Measurements from ENCODE around the gene POLE3.
"Not testable (repeated sequence)": the region's sequence is repeated elsewhere in the genome, so short reads cannot be mapped to it uniquely, and the experiment has no call there.

Gene POLE3

GRCh38 chr9:113444736-113445135, 34.3 kb upstream of the POLE3 start:
- Histone ChIP-seq H3K36me3 (ENCODE audit: control insufficient read depth in 4 of 4, insufficient read depth in 4 of 4, low read length in 3 of 4) (peaks cover 0 to 23% (median 5%) of the 10 kb centered on the region in 4 experiments), H3K9me3 (ENCODE audit: control extremely low read depth in 1 of 5, control insufficient read depth in 4 of 5, insufficient read depth in 2 of 5, low read depth in 1 of 5, low read length in 4 of 5) (no peaks in the 10 kb centered on the region), H3K4me1 (ENCODE audit: control extremely low read depth in 1 of 4, control insufficient read depth in 4 of 4, insufficient read depth in 4 of 4, low read length in 3 of 4) (peaks cover 4 to 18% (median 16%) of the 10 kb centered on the region in 4 experiments), H3K4me3 (ENCODE audit: control insufficient read depth in 1 of 7, extremely low read depth in 1 of 7, insufficient read depth in 4 of 7, low read depth in 2 of 7, low read length in 6 of 7) (no peak overlapping the region), H3K27ac (ENCODE audit: insufficient read depth in 1 of 2, low read depth in 1 of 2, low read length in 2 of 2, poor library complexity in 1 of 2, severe bottlenecking in 2 of 2) (peak overlapping the region; percentile 52 to 80), H3K27me3 (replicated peaks in 2 of 5; ENCODE audit: control insufficient read depth in 4 of 5, insufficient read depth in 5 of 5, low read length in 4 of 5) (no peaks in the 10 kb centered on the region)
- POLR2A ChIA-PET, result no interaction called here
- no CpG with 5 or more reads among the region's 2 CpGs for WGBS (ENCODE audit: insufficient coverage)
- CTCF ChIA-PET, result interaction anchor here (0.7 to 8.7 kb wide), 9 partner anchors 10 to 211 kb away, joined by 3 to 100 read pairs (median 6); partner anchors contain the start of gene ALAD
- peak; percentile 34 to 95 (median 91) for DNase-seq

- H3K27ac ChIP-seq (ENCODE audit: insufficient read depth in 1 of 2, low read depth in 1 of 2, low read length in 2 of 2, poor library complexity in 1 of 2, severe bottlenecking in 2 of 2); H3K4me1 ChIP-seq (ENCODE audit: control extremely low read depth in 1 of 4, control insufficient read depth in 4 of 4, insufficient read depth in 4 of 4, low read length in 3 of 4); H3K27me3 ChIP-seq (replicated peaks in 2 of 5; ENCODE audit: control insufficient read depth in 4 of 5, insufficient read depth in 5 of 5, low read length in 4 of 5); H3K9me3 ChIP-seq (ENCODE audit: control extremely low read depth in 1 of 5, control insufficient read depth in 4 of 5, insufficient read depth in 2 of 5, low read depth in 1 of 5, low read length in 4 of 5); CTCF ChIA-PET; DNase-seq; H3K4me3 ChIP-seq (ENCODE audit: control insufficient read depth in 1 of 7, extremely low read depth in 1 of 7, insufficient read depth in 4 of 7, low read depth in 2 of 7, low read length in 6 of 7); POLR2A ChIA-PET: not testable (repeated sequence)
- no CpG with 5 or more reads among the region's 1 CpG for WGBS (ENCODE audit: insufficient coverage)
- peaks cover 3 to 37% (median 10%) of the 10 kb centered on the region in 4 experiments for H3K36me3 ChIP-seq (ENCODE audit: control insufficient read depth in 4 of 4, insufficient read depth in 4 of 4, low read length in 3 of 4)
These were observed 27.2 kb upstream of the POLE3 start for GRCh38 chr9:113437716-113438115.

GRCh38 chr9:113436728-113437515, 26.4 kb upstream of the POLE3 start:
- 92% methylated on average over 3 of the region's 4 CpGs for WGBS (ENCODE audit: insufficient coverage)
- ChIA-PET CTCF (no interaction called here), POLR2A (no interaction called here)
- Histone ChIP-seq H3K27ac (ENCODE audit: insufficient read depth in 1 of 2, low read depth in 1 of 2, low read length in 2 of 2, poor library complexity in 1 of 2, severe bottlenecking in 2 of 2) (no peak overlapping the region), H3K27me3 (replicated peaks in 2 of 5; ENCODE audit: control insufficient read depth in 4 of 5, insufficient read depth in 5 of 5, low read length in 4 of 5) (no peaks in the 10 kb centered on the region), H3K4me1 (ENCODE audit: control extremely low read depth in 1 of 4, control insufficient read depth in 4 of 4, insufficient read depth in 4 of 4, low read length in 3 of 4) (no peaks in the 10 kb centered on the region), H3K9me3 (ENCODE audit: control extremely low read depth in 1 of 5, control insufficient read depth in 4 of 5, insufficient read depth in 2 of 5, low read depth in 1 of 5, low read length in 4 of 5) (no peaks in the 10 kb centered on the region), H3K36me3 (ENCODE audit: control insufficient read depth in 4 of 4, insufficient read depth in 4 of 4, low read length in 3 of 4) (peaks cover 3 to 43% (median 10%) of the 10 kb centered on the region in 4 experiments), H3K4me3 (ENCODE audit: control insufficient read depth in 1 of 7, extremely low read depth in 1 of 7, insufficient read depth in 4 of 7, low read depth in 2 of 7, low read length in 6 of 7) (no peak overlapping the region)
- DNase-seq, result no peak

GRCh38 chr9:113431191-113431590, 20.7 kb upstream of the POLE3 start:
- no peaks in the 10 kb centered on the region for H3K9me3 ChIP-seq (ENCODE audit: control extremely low read depth in 1 of 5, control insufficient read depth in 4 of 5, insufficient read depth in 2 of 5, low read depth in 1 of 5, low read length in 4 of 5)
- H3K4me1 ChIP-seq (ENCODE audit: control extremely low read depth in 1 of 4, control insufficient read depth in 4 of 4, insufficient read depth in 4 of 4, low read length in 3 of 4), result peaks cover 0 to 19% (median 8%) of the 10 kb centered on the region in 4 experiments
- no peak for DNase-seq
- no peak overlapping the region for H3K4me3 ChIP-seq (ENCODE audit: control insufficient read depth in 1 of 7, extremely low read depth in 1 of 7, insufficient read depth in 4 of 7, low read depth in 2 of 7, low read length in 6 of 7)
- H3K36me3 ChIP-seq (ENCODE audit: control insufficient read depth in 4 of 4, insufficient read depth in 4 of 4, low read length in 3 of 4), result peaks cover 5 to 58% (median 11%) of the 10 kb centered on the region in 4 experiments
- no peak overlapping the region for H3K27ac ChIP-seq (ENCODE audit: insufficient read depth in 1 of 2, low read depth in 1 of 2, low read length in 2 of 2, poor library complexity in 1 of 2, severe bottlenecking in 2 of 2)
- H3K27me3 ChIP-seq (replicated peaks in 2 of 5; ENCODE audit: control insufficient read depth in 4 of 5, insufficient read depth in 5 of 5, low read length in 4 of 5), result no peaks in the 10 kb centered on the region
- ChIA-PET POLR2A (no interaction called here), CTCF (interaction anchor here (1.0 to 1.8 kb wide), 3 partner anchors 12 to 66 kb away, joined by 3 to 8 read pairs (median 3); no protein-coding TSS in a partner anchor)

GRCh38 chr9:113428062-113428615, 17.7 kb upstream of the POLE3 start:
- H3K27ac ChIP-seq (ENCODE audit: insufficient read depth in 1 of 2, low read depth in 1 of 2, low read length in 2 of 2, poor library complexity in 1 of 2, severe bottlenecking in 2 of 2), result no peak overlapping the region
- ChIA-PET CTCF (interaction anchor here (1.0 kb wide), 1 partner anchor 18 kb away, joined by 4 read pairs; no protein-coding TSS in a partner anchor), POLR2A (no interaction called here)
- WGBS (ENCODE audit: insufficient coverage), result 67% methylated on average over 1 of the region's 1 CpG
- peaks cover 5 to 34% (median 10%) of the 10 kb centered on the region in 4 experiments for H3K36me3 ChIP-seq (ENCODE audit: control insufficient read depth in 4 of 4, insufficient read depth in 4 of 4, low read length in 3 of 4)
- no peaks in the 10 kb centered on the region for H3K9me3 ChIP-seq (ENCODE audit: control extremely low read depth in 1 of 5, control insufficient read depth in 4 of 5, insufficient read depth in 2 of 5, low read depth in 1 of 5, low read length in 4 of 5)
- H3K27me3 ChIP-seq (replicated peaks in 2 of 5; ENCODE audit: control insufficient read depth in 4 of 5, insufficient read depth in 5 of 5, low read length in 4 of 5), result no peaks in the 10 kb centered on the region
- no peak for DNase-seq
- peaks cover 4 to 42% (median 25%) of the 10 kb centered on the region in 4 experiments for H3K4me1 ChIP-seq (ENCODE audit: control extremely low read depth in 1 of 4, control insufficient read depth in 4 of 4, insufficient read depth in 4 of 4, low read length in 3 of 4)
- no peak overlapping the region for H3K4me3 ChIP-seq (ENCODE audit: control insufficient read depth in 1 of 7, extremely low read depth in 1 of 7, insufficient read depth in 4 of 7, low read depth in 2 of 7, low read length in 6 of 7)

GRCh38 chr9:113427629-113428028, 17.2 kb upstream of the POLE3 start:
- POLR2A ChIA-PET, result no interaction called here
- WGBS (ENCODE audit: insufficient coverage), result 100% methylated on average over 1 of the region's 2 CpGs
- peaks cover 4 to 42% (median 25%) of the 10 kb centered on the region in 4 experiments for H3K4me1 ChIP-seq (ENCODE audit: control extremely low read depth in 1 of 4, control insufficient read depth in 4 of 4, insufficient read depth in 4 of 4, low read length in 3 of 4)
- peak in 1 of 3 donors; percentile 41 for DNase-seq
- H3K4me3 ChIP-seq (ENCODE audit: control insufficient read depth in 1 of 7, extremely low read depth in 1 of 7, insufficient read depth in 4 of 7, low read depth in 2 of 7, low read length in 6 of 7), result no peak overlapping the region
- no peak overlapping the region for H3K27ac ChIP-seq (ENCODE audit: insufficient read depth in 1 of 2, low read depth in 1 of 2, low read length in 2 of 2, poor library complexity in 1 of 2, severe bottlenecking in 2 of 2)
- H3K27me3 ChIP-seq (replicated peaks in 2 of 5; ENCODE audit: control insufficient read depth in 4 of 5, insufficient read depth in 5 of 5, low read length in 4 of 5), result no peaks in the 10 kb centered on the region
- CTCF ChIA-PET, result interaction anchor here (1.0 kb wide), 1 partner anchor 18 kb away, joined by 4 read pairs; no protein-coding TSS in a partner anchor
- H3K36me3 ChIP-seq (ENCODE audit: control insufficient read depth in 4 of 4, insufficient read depth in 4 of 4, low read length in 3 of 4), result peaks cover 0 to 29% (median 7%) of the 10 kb centered on the region in 4 experiments
- no peaks in the 10 kb centered on the region for H3K9me3 ChIP-seq (ENCODE audit: control extremely low read depth in 1 of 5, control insufficient read depth in 4 of 5, insufficient read depth in 2 of 5, low read depth in 1 of 5, low read length in 4 of 5)

GRCh38 chr9:113426701-113427100, 16.2 kb upstream of the POLE3 start:
- no peaks in the 10 kb centered on the region for H3K9me3 ChIP-seq (ENCODE audit: control extremely low read depth in 1 of 5, control insufficient read depth in 4 of 5, insufficient read depth in 2 of 5, low read depth in 1 of 5, low read length in 4 of 5)
- ChIA-PET CTCF (interaction anchor here (1.0 to 2.3 kb wide), 6 partner anchors 14 to 231 kb away, joined by 3 to 7 read pairs (median 5); no protein-coding TSS in a partner anchor), POLR2A (no interaction called here)
- H3K27me3 ChIP-seq (replicated peaks in 2 of 5; ENCODE audit: control insufficient read depth in 4 of 5, insufficient read depth in 5 of 5, low read length in 4 of 5), result no peaks in the 10 kb centered on the region
- 71% methylated on average over 1 of the region's 1 CpG for WGBS (ENCODE audit: insufficient coverage)
- peaks cover 4 to 42% (median 25%) of the 10 kb centered on the region in 4 experiments for H3K4me1 ChIP-seq (ENCODE audit: control extremely low read depth in 1 of 4, control insufficient read depth in 4 of 4, insufficient read depth in 4 of 4, low read length in 3 of 4)
- no peak for DNase-seq
- H3K27ac ChIP-seq (ENCODE audit: insufficient read depth in 1 of 2, low read depth in 1 of 2, low read length in 2 of 2, poor library complexity in 1 of 2, severe bottlenecking in 2 of 2), result no peak overlapping the region
- peaks cover 0 to 24% (median 7%) of the 10 kb centered on the region in 4 experiments for H3K36me3 ChIP-seq (ENCODE audit: control insufficient read depth in 4 of 4, insufficient read depth in 4 of 4, low read length in 3 of 4)
- H3K4me3 ChIP-seq (ENCODE audit: control insufficient read depth in 1 of 7, extremely low read depth in 1 of 7, insufficient read depth in 4 of 7, low read depth in 2 of 7, low read length in 6 of 7), result peak overlapping the region in 2 of 7 experiments; percentile 68 to 70

Data from common myeloid progenitor, CD34-positive (primary cell).